Kidney glomerular epithelial cell (primary cell): ENCODE data around the gene GRIK1.

ENCODE experiments used
- DNase-seq: peaks from one replicate; lab custom pipeline; 2025; lab: John Stamatoyannopoulos, UW

Gene GRIK1

GRCh38 chr21:29529139-29529538 is 410.7 kb downstream of the GRIK1 start:
- no peak for DNase-seq

GRCh38 chr21:29526545-29526944 is 413.3 kb downstream of the GRIK1 start:
- no peak for DNase-seq

GRCh38 chr21:29524055-29524454 is 415.7 kb downstream of the GRIK1 start:
- no peak for DNase-seq

GRCh38 chr21:29523646-29524045 is 416.1 kb downstream of the GRIK1 start:
- DNase-seq = no peak

- DNase-seq = no peak
Observed at GRCh38 chr21:29521872-29522271, 417.9 kb downstream of the GRIK1 start.

DNA sequence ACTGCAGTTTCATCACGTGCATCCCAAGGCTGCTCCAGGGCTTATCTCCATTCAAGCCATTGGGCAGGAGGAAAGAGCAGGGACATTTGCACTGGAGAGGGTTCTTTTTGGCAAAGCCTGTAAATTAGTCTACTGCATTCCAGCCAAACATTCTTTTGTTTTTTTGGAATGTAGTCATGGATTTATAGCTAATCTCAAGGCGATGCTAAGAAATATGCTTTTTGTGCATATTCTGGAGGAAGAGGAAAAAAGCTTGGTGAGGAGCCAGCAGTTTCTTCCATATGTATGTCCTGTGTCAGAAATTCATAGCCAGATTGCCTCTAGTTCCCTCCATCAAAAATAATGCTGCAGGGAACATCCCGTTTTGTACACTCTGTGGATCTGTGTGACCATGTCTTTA is 419.6 kb downstream of the GRIK1 start:
- no peak for DNase-seq

DNA sequence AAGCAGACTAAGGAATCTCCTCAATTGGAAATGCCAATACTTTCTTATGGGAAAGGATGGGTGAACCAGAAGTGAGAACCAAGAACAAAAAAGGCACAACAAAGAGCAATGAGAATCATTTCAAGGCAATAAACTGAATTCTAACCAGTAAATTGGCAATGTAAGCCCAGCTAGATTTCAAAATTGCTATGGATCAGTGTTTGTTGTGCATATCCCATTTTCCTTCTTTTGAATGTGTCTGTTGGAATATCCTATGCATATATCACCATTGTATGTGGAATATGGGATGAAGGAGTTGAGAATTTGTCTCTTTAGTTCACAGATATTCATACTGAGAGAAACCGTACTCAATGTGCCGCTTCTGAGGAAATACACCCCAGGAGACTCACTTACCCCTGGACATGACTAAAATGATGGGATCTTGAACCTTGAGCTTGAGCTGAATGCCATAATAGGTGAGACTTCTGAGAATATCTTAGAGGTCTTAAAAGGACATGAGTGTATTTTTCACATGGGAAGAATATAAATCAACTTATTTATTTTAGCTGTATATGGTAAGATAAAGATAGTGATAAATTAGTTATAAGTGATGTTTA is 425.0 kb downstream of the GRIK1 start:
- DNase-seq = no peak

DNA sequence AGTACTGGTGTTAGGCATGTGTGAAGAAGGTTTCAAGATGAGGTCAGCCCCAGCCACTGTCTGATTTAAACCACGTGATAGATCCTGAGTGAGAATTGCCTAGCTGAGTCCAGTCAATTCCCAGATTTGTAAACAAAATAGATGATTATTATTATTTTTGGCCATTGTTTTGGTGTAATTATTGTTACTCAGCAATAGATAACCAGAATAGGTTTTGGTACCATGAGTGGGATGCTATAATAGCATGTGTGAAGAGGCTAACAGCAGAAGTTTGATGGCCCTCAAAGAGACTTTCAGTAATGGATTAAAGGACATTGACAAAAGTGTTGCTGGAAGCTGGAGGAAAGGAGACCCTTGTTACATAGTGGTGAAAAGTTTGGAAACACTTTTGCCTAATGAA is 426.3 kb downstream of the GRIK1 start:
- no peak for DNase-seq

DNA sequence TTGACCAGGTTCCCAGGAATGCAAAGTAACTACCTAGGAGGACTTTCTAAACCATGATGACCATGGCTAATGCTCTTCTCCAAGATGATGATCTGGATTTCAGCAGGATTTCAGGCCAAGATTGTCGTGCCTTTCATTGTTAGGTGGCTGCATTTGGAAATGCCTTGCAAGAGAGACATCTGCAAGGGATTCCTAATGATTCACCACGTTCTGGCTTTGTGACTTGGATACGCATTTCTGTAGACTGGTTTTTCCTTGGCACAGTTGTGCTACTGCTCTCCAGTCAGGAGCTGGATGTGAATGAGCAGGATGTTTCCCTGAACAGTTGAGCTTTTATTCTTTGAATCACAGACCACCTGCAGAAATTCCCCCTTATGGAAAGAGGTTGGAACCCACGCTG is 428.7 kb downstream of the GRIK1 start:
- no peak for DNase-seq

DNA sequence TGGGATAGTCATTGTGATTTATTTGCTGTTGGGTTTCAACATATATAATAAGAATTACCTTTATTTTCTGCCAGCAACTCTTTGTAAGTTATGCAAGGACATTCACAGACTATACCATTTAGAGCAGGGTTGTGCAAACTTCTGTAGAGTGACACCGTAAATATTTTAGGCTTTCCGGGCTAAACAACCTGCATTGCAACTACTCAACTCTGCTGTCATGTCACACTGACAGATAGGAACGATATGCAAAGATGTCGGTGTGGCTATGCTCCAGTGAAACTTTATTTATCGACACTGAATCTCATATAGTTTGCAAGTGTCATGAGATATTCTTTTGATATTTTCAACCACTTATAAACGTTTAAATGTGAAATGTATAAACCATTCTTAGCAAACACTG is 430.7 kb downstream of the GRIK1 start:
- no peak for DNase-seq

GRCh38 chr21:29508301-29508700 is 431.5 kb downstream of the GRIK1 start:
- DNase-seq = no peak

DNA sequence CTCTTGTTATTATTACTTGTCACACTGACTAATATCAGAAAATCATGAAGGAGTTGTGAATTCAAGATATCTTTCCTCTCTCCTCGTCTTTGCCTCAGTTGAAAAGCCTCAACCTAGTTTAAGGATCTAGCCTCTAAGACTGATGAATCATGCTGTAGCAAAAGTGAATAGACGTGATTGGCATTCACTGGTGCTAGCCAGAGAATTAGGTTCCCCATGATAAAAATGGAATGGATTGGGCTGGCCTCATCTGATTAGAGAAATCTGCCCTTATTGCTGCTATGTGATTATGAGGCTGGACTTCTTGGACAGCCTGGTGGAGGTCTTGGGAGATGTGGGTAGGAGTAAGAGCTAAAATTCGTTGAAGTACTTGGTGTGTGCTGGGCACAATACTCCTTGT is 432.8 kb downstream of the GRIK1 start:
- no peak for DNase-seq

DNA sequence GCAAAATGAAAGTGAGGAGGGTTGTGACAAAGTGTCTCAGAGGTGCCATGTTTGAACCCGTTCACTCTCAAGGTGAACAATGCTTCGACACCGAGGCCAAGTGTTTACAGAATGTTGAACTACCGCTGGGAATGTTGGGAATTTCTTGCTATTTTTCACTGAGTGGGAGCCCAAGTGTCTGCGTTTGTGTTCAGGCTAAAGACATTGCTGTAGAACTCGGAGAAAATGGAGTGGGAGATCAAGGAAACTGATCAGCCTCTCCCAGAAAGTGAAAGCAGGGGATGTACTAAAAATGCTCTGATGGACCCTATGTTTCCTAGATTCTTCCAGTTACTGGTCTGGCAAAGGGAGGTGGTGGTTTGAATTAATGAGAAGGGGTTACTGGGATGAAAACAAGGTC is 433.6 kb downstream of the GRIK1 start:
- DNase-seq = no peak

- peak; percentile 93 for DNase-seq
Observed at GRCh38 chr21:29504751-29505321, 435.0 kb downstream of the GRIK1 start.

DNA sequence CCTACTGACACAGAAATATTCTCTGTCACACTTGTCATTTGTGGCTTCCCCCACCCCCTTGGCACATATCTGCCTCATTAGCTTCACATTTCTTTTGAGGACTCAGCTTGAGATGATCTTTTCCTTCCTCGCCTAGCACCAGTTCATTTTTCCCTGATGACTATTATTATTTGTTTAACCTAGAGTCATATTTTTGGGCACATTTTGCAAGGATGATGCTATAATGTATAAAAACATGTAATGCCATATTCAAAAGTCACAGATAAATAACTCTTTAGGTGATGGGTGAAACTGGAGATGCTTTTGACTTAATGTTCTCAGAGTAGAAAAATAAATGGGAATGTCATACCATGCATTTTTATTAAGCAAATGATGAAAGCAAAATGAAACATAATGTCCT is 438.3 kb downstream of the GRIK1 start:
- DNase-seq = no peak

- DNase-seq = no peak
Observed at GRCh38 chr21:29499734-29500343, 440.0 kb downstream of the GRIK1 start.

DNA sequence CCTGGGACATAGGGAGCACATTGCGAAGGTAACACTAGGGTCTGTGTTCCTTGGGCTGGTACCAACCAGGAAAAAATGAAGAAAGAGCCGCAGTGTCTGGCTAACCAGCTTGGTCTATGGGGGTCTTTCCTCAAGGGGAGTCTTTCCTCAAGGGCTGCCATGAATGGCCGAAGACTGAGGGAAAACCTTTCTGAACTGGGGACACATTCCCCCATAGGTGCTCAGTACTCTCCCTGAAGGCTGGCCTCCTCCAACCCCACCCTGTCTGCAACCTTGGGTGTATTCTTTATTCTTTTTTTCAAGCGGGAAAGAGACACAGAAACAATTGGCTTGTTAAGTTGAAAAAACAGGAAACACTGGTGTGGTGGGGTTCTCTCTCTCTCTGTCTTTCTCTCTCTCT is 440.6 kb downstream of the GRIK1 start:
- no peak for DNase-seq

- DNase-seq = no peak
Observed at GRCh38 chr21:29496337-29496736, 443.5 kb downstream of the GRIK1 start.

GRCh38 chr21:29490016-29490415 is 449.8 kb downstream of the GRIK1 start:
- no peak for DNase-seq

DNA sequence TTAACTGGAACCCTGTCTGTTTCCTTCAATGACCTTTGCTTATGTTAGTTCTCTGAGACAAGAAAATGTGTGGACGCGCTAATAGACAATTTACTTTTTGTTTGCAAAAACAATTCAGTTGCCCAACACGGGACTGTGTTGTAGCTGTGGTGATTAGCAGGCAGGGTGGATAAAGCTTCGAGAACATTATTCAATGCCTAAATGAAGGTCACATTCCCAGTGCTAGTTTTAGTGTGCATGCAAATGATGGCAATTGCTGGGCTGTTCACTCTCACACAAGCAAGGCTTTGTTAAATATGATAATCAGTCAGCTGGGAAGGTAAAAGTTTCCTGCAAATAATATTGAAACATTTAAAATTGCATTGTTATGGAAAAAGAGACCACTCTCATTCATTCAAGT is 452.6 kb downstream of the GRIK1 start:
- no peak for DNase-seq
